Stimulated activated CD4-positive, alpha-beta T cell treated with anti-CD3 and anti-CD28 coated beads, Interleukin-12 subunit alpha, Interleukin-12 subunit beta, amount 100 ng/mL, for 4 hours (primary cell): ENCODE results near the gene PIGN.

Experiments
- DNase-seq: peaks from one replicate; pipeline ENCODE4 v3.0.0-alpha.2; 2020

The PIGN gene

GRCh38 chr18:61993831-61994230 lies 193.0 kb downstream of the PIGN start:
- DNase-seq, result no peak

GRCh38 chr18:61992923-61993322 lies 193.9 kb downstream of the PIGN start:
- no peak for DNase-seq

GRCh38 chr18:61992285-61992684 lies 194.6 kb downstream of the PIGN start:
- DNase-seq, result no peak

- DNase-seq, result no peak
Observed at GRCh38 chr18:61991836-61992235, 195.0 kb downstream of the PIGN start.

- no peak for DNase-seq
Observed at GRCh38 chr18:61991201-61991600, 195.7 kb downstream of the PIGN start.
